T-helper 2 cell treated with Interferon-gamma antibody and Interleukin-4, amounts not matched to agents 5 μg/mL and 100 μg/mL, for 36 hours (primary cell): Measurements from ENCODE around the gene KPNA5.
"Not testable (repeated sequence)": the region's sequence is repeated elsewhere in the genome, so short reads cannot be mapped to it uniquely, and the experiment has no call there.

ENCODE experiments used
- DNase-seq: peaks from one replicate; pipeline ENCODE4 v3.0.0; 2021; ENCODE audit warnings: low spot score
- H3K27ac Mint-ChIP-seq: one replicate; pipeline ENCODE4 v1.8.0; 2021; ENCODE audit warnings: mild to moderate bottlenecking, mixed read lengths
- H3K27me3 Mint-ChIP-seq: one replicate; pipeline ENCODE4 v1.8.0; 2021; ENCODE audit warnings: low read depth, mixed read lengths
- H3K36me3 Mint-ChIP-seq: one replicate; pipeline ENCODE4 v1.8.0; 2021; ENCODE audit warnings: low read depth, mixed read lengths
- H3K4me1 Mint-ChIP-seq: one replicate; pipeline ENCODE4 v1.8.0; 2021; ENCODE audit warnings: low read depth, mixed read lengths
- H3K4me3 Mint-ChIP-seq: one replicate; pipeline ENCODE4 v1.8.0; 2022; ENCODE audit warnings: mild to moderate bottlenecking, moderate library complexity, mixed read lengths
- H3K9me3 Mint-ChIP-seq: one replicate; pipeline ENCODE4 v1.8.0; 2021; ENCODE audit warnings: mixed read lengths

KPNA5 gene

GRCh38 chr6:116737004-116737403 lies 56.0 kb downstream of the KPNA5 start:
- H3K36me3 Mint-ChIP-seq = peaks cover 25% of the 10 kb centered on the region
- no peak for DNase-seq
- H3K27ac Mint-ChIP-seq = no peak overlapping the region
- no peaks in the 10 kb centered on the region for H3K4me1 Mint-ChIP-seq
- H3K27me3 Mint-ChIP-seq = no peaks in the 10 kb centered on the region
- H3K4me3 Mint-ChIP-seq = no peak overlapping the region
- peaks cover 24% of the 10 kb centered on the region for H3K9me3 Mint-ChIP-seq

GRCh38 chr6:116740486-116740885 lies 59.5 kb downstream of the KPNA5 start:
- H3K27ac Mint-ChIP-seq, H3K4me1 Mint-ChIP-seq, H3K4me3 Mint-ChIP-seq, H3K27me3 Mint-ChIP-seq, DNase-seq: not testable (repeated sequence)
- Mint-ChIP-seq H3K9me3 (peaks cover 20% of the 10 kb centered on the region), H3K36me3 (peaks cover 12% of the 10 kb centered on the region)

GRCh38 chr6:116741571-116741970 lies 60.6 kb downstream of the KPNA5 start:
- Mint-ChIP-seq H3K36me3 (peaks cover 10% of the 10 kb centered on the region), H3K27ac (no peak overlapping the region), H3K4me1 (no peaks in the 10 kb centered on the region), H3K4me3 (no peak overlapping the region), H3K27me3 (no peaks in the 10 kb centered on the region), H3K9me3 (peaks cover 13% of the 10 kb centered on the region)
- no peak for DNase-seq

- Mint-ChIP-seq H3K36me3 (no peaks in the 10 kb centered on the region), H3K27me3 (no peaks in the 10 kb centered on the region), H3K27ac (no peak overlapping the region), H3K4me3 (no peak overlapping the region), H3K9me3 (no peaks in the 10 kb centered on the region), H3K4me1 (no peaks in the 10 kb centered on the region)
- no peak for DNase-seq
These were observed 64.2 kb downstream of the KPNA5 start for GRCh38 chr6:116745176-116745575.

- H3K4me3 Mint-ChIP-seq = no peak overlapping the region
- H3K27ac Mint-ChIP-seq = no peak overlapping the region
- DNase-seq = no peak
- H3K36me3 Mint-ChIP-seq = no peaks in the 10 kb centered on the region
- no peaks in the 10 kb centered on the region for H3K9me3 Mint-ChIP-seq
- H3K27me3 Mint-ChIP-seq = peaks cover 57% of the 10 kb centered on the region
- peaks cover 4% of the 10 kb centered on the region for H3K4me1 Mint-ChIP-seq
These were observed 80.8 kb downstream of the KPNA5 start for GRCh38 chr6:116761779-116762178.

- H3K4me1 Mint-ChIP-seq = peaks cover 4% of the 10 kb centered on the region
- H3K9me3 Mint-ChIP-seq = no peaks in the 10 kb centered on the region
- DNase-seq = no peak
- H3K4me3 Mint-ChIP-seq = no peak overlapping the region
- no peaks in the 10 kb centered on the region for H3K36me3 Mint-ChIP-seq
- H3K27me3 Mint-ChIP-seq = peaks cover 62% of the 10 kb centered on the region
- H3K27ac Mint-ChIP-seq = no peak overlapping the region
These were observed 81.2 kb downstream of the KPNA5 start for GRCh38 chr6:116762235-116762634.

- Mint-ChIP-seq H3K4me3 (no peak overlapping the region), H3K9me3 (no peaks in the 10 kb centered on the region), H3K4me1 (peaks cover 4% of the 10 kb centered on the region), H3K27ac (no peak overlapping the region), H3K27me3 (peaks cover 68% of the 10 kb centered on the region), H3K36me3 (no peaks in the 10 kb centered on the region)
- DNase-seq = no peak
These were observed 82.0 kb downstream of the KPNA5 start for GRCh38 chr6:116763048-116763447.

- H3K27me3 Mint-ChIP-seq = peaks cover 68% of the 10 kb centered on the region
These were observed 83.1 kb downstream of the KPNA5 start for GRCh38 chr6:116763906-116764628.

GRCh38 chr6:116764629-116764960 lies 83.6 kb downstream of the KPNA5 start:
- DNase-seq = no peak
- no peaks in the 10 kb centered on the region for H3K36me3 Mint-ChIP-seq
- H3K27ac Mint-ChIP-seq = no peak overlapping the region
- no peaks in the 10 kb centered on the region for H3K9me3 Mint-ChIP-seq
- peaks cover 4% of the 10 kb centered on the region for H3K4me1 Mint-ChIP-seq
- peak overlapping the region; percentile 53 for H3K4me3 Mint-ChIP-seq
- peaks cover 68% of the 10 kb centered on the region for H3K27me3 Mint-ChIP-seq

More at GRCh38 chr6:116763906-116764628, 83.1 kb downstream of the KPNA5 start:
- no peak for DNase-seq
- Mint-ChIP-seq H3K4me1 (peaks cover 4% of the 10 kb centered on the region), H3K4me3 (no peak overlapping the region), H3K36me3 (no peaks in the 10 kb centered on the region), H3K9me3 (no peaks in the 10 kb centered on the region), H3K27ac (no peak overlapping the region)

- H3K27me3 Mint-ChIP-seq = peaks cover 66% of the 10 kb centered on the region
- no peak for DNase-seq
- no peaks in the 10 kb centered on the region for H3K9me3 Mint-ChIP-seq
- no peaks in the 10 kb centered on the region for H3K36me3 Mint-ChIP-seq
- peak within 1 kb of the TSS; percentile 63 for H3K4me3 Mint-ChIP-seq
- peaks cover 4% of the 10 kb centered on the region for H3K4me1 Mint-ChIP-seq
- H3K27ac Mint-ChIP-seq = no peak within 1 kb of the TSS
These were observed 84.2 kb downstream of the KPNA5 start, which contains the start of gene FAM162B for GRCh38 chr6:116764961-116765841. Gene FAM162B (minus strand): TSS chr6:116765719. CDS start chr6:116765576, 143 bp downstream.

GRCh38 chr6:116766506-116767176 lies 85.6 kb downstream of the KPNA5 start:
- DNase-seq = no peak
- H3K27me3 Mint-ChIP-seq = peaks cover 64% of the 10 kb centered on the region
- H3K4me1 Mint-ChIP-seq = peaks cover 4% of the 10 kb centered on the region
- no peak overlapping the region for H3K27ac Mint-ChIP-seq
- H3K36me3 Mint-ChIP-seq = no peaks in the 10 kb centered on the region
- H3K9me3 Mint-ChIP-seq = no peaks in the 10 kb centered on the region
- peak overlapping the region; percentile 63 for H3K4me3 Mint-ChIP-seq

- no peak overlapping the region for H3K27ac Mint-ChIP-seq
- H3K4me3 Mint-ChIP-seq = no peak overlapping the region
- H3K36me3 Mint-ChIP-seq = no peaks in the 10 kb centered on the region
- no peak for DNase-seq
- peaks cover 4% of the 10 kb centered on the region for H3K4me1 Mint-ChIP-seq
- H3K9me3 Mint-ChIP-seq = no peaks in the 10 kb centered on the region
- H3K27me3 Mint-ChIP-seq = peaks cover 53% of the 10 kb centered on the region
These were observed 86.7 kb downstream of the KPNA5 start for GRCh38 chr6:116767715-116768114.

GRCh38 chr6:116772450-116772849 lies 91.4 kb downstream of the KPNA5 start:
- peaks cover 12% of the 10 kb centered on the region for H3K27me3 Mint-ChIP-seq
- DNase-seq = no peak
- H3K36me3 Mint-ChIP-seq = no peaks in the 10 kb centered on the region
- no peaks in the 10 kb centered on the region for H3K9me3 Mint-ChIP-seq
- H3K27ac Mint-ChIP-seq = no peak overlapping the region
- no peak overlapping the region for H3K4me3 Mint-ChIP-seq
- no peaks in the 10 kb centered on the region for H3K4me1 Mint-ChIP-seq

GRCh38 chr6:116773886-116774285 lies 92.9 kb downstream of the KPNA5 start:
- no peak for DNase-seq
- Mint-ChIP-seq H3K27me3 (peaks cover 9% of the 10 kb centered on the region), H3K4me3 (no peak overlapping the region), H3K9me3 (no peaks in the 10 kb centered on the region), H3K27ac (no peak overlapping the region), H3K4me1 (no peaks in the 10 kb centered on the region), H3K36me3 (no peaks in the 10 kb centered on the region)
